ENCODE measurements around the gene ACBD4. TPM values are rescaled to one million over a fixed set of nuclear protein-coding genes. Genes with fewer than 3 reads are reported as not detected.

The ACBD4 gene
- total and polyA plus RNA-seq, 10 of the 15 experiments (the other 5 are each of a cell fraction or from before 2014, with no cell fraction given) = 0.20 to 13.8 (median 6.9) TPM

- TF ChIP-seq E2F4 (IDR thresholded peaks at IDR 0.05; ENCODE audit: low read depth, low read length) = no peak
- peak; percentile 43 for TF ChIP-seq IKZF1 (conservative IDR thresholded peaks at IDR 0.05)
- TF ChIP-seq KLF5 (IDR thresholded peaks at IDR 0.05; ENCODE audit: partially characterized antibody) = no peak
- TF ChIP-seq NFXL1 (IDR thresholded peaks at IDR 0.05; ENCODE audit: borderline replicate concordance) = no peak
- TF ChIP-seq STAT1 (conservative IDR thresholded peaks at IDR 0.05) = no peak
- TF ChIP-seq RB1 (IDR thresholded peaks at IDR 0.05; ENCODE audit: borderline replicate concordance) = 0 out of 2 replicates have a peak, but pooled peaks have one; percentile 55
- no peak for TF ChIP-seq RAD51 (IDR thresholded peaks at IDR 0.05)
- no peak for TF ChIP-seq RELA (IDR thresholded peaks at IDR 0.05; ENCODE audit: borderline replicate concordance, partially characterized antibody)
- TF ChIP-seq SUPT20H (IDR thresholded peaks at IDR 0.05; ENCODE audit: borderline replicate concordance, control insufficient read depth, low read depth, low read length) = no peak
- TF ChIP-seq CREB1 (IDR thresholded peaks at IDR 0.05; ENCODE audit: low read depth) = no peak
- no peak for TF ChIP-seq ELK1 (IDR thresholded peaks at IDR 0.05; ENCODE audit: low read depth, low read length)
- no peak for TF ChIP-seq MEF2A (IDR thresholded peaks at IDR 0.05; ENCODE audit: insufficient read depth, low read depth, low read length)
- TF ChIP-seq E2F8 (IDR thresholded peaks at IDR 0.05; ENCODE audit: low read depth, partially characterized antibody) = no peak
- no peak for TF ChIP-seq CUX1 (IDR thresholded peaks at IDR 0.05; ENCODE audit: insufficient replicate concordance, low read depth, low read length)
- no peak for TF ChIP-seq NR2C1 (IDR thresholded peaks at IDR 0.05)
- TF ChIP-seq NR2F1 (conservative IDR thresholded peaks at IDR 0.05) = 0 out of 2 replicates have a peak, but pooled peaks have one; percentile 28
- TF ChIP-seq GABPA (IDR thresholded peaks at IDR 0.05; ENCODE audit: low read depth) = no peak
- TF ChIP-seq NR2C2 (IDR thresholded peaks at IDR 0.05; ENCODE audit: borderline replicate concordance, control insufficient read depth, insufficient read length, low read depth) = no peak
- TF ChIP-seq ASH2L (IDR thresholded peaks at IDR 0.05; ENCODE audit: borderline replicate concordance, low read depth) = peak; percentile 35; the same call in 1 of the 2 replicates
- no peak for TF ChIP-seq POLR2AphosphoS2 (IDR thresholded peaks at IDR 0.05; ENCODE audit: low read depth, low read length)
These were observed 13.7 kb downstream of the ACBD4 start (continued) for GRCh38 chr17:45149037-45149668.

All from GM12878 (cell line).